ENCODE measurements around the gene SNCB. TPM values are rescaled to one million over a fixed set of nuclear protein-coding genes. Genes with fewer than 3 reads are reported as not detected.
"Not testable (repeated sequence)": the region's sequence is repeated elsewhere in the genome, so short reads cannot be mapped to it uniquely, and the experiment has no call there.

Gene SNCB
- total RNA-seq, 4 donors from 2014 or later, result not detected

DNA sequence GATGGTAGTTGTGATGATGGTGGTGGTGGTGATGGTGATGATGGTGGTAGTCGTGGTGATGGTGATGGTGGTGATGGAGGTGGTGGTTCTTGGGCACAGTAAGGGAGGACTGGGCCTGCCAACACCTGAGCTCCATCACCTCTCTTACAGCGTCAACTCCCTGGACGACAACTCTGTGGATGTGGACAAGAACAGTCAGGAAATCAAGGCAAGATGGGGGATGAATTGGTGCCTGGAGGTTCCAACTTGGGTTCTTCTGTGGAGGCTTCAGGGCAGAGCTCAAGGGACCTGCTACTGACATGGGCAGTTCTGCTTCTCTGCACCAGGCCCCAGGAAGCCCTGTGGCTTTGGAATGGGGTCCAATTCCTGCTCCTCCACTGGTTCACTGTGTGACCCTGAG, 37.8 kb downstream of the SNCB start:
- Histone ChIP-seq H3K4me3 (no peak overlapping the region), H3K36me3 (no peaks in the 10 kb centered on the region), H3K9me3 (no peaks in the 10 kb centered on the region), H3K4me1 (peaks cover 3 to 12% (median 8%) of the 10 kb centered on the region in 4 donors), H3K27ac (no peak overlapping the region), H3K27me3 (no peaks in the 10 kb centered on the region)
- intact Hi-C loops (cut with DNase I; ENCODE audit: low total_unique reads), result no loop called here
- in situ Hi-C loops (cut with MboI; ENCODE audit: low pct_ligation_motif_present in 1 of 4, low pct_unique_long_range_greater_than_20kb in 1 of 4, low sequenced_read_pairs in 3 of 4), result loop anchor here in 1 of 4 donors (25.0 kb wide), 1 partner anchor 180 kb away; the partner anchor contains the start of gene CLTB
- DNase-seq, result no peak
- TF ChIP-seq EP300 (IDR thresholded peaks at IDR 0.05; ENCODE audit: low read depth) (no peak), POLR2AphosphoS5 (IDR thresholded peaks at IDR 0.05) (no peak), POLR2A (IDR thresholded peaks at IDR 0.05) (no peak)
- TF ChIP-seq, protein P1, sequence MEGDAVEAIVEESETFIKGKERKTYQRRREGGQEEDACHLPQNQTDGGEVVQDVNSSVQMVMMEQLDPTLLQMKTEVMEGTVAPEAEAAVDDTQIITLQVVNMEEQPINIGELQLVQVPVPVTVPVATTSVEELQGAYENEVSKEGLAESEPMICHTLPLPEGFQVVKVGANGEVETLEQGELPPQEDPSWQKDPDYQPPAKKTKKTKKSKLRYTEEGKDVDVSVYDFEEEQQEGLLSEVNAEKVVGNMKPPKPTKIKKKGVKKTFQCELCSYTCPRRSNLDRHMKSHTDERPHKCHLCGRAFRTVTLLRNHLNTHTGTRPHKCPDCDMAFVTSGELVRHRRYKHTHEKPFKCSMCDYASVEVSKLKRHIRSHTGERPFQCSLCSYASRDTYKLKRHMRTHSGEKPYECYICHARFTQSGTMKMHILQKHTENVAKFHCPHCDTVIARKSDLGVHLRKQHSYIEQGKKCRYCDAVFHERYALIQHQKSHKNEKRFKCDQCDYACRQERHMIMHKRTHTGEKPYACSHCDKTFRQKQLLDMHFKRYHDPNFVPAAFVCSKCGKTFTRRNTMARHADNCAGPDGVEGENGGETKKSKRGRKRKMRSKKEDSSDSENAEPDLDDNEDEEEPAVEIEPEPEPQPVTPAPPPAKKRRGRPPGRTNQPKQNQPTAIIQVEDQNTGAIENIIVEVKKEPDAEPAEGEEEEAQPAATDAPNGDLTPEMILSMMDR (IDR thresholded peaks at IDR 0.05), result no peak
- WGBS, 2 donors (ENCODE audit: low coverage in 1 of 2), result 98 to 100% methylated on average over 1 to 3 of the region's 3 CpGs

DNA sequence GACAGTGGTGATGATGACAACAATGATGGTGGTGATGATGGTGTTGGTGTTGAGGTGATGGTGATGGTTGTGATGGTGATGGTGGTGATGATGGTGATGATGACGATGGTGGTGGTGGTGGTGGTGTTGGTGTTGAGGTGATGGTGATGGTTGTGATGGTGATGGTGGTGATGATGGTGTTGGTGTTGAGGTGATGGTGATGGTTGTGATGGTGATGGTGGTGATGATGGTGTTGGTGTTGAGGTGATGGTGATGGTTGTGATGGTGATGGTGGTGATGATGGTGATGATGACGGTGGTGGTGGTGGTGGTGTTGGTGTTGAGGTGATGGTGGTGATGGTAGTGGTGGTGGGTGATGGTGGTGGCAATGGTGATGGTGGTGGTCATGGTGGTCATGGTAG, 38.7 kb downstream of the SNCB start:
- WGBS, 2 donors (ENCODE audit: low coverage in 1 of 2), result 15 to 17% methylated on average over 2 of the region's 2 CpGs
- H3K9me3 ChIP-seq; H3K4me3 ChIP-seq; H3K27ac ChIP-seq; H3K27me3 ChIP-seq; intact Hi-C loops (cut with DNase I; ENCODE audit: low total_unique reads); H3K36me3 ChIP-seq; H3K4me1 ChIP-seq; DNase-seq: not testable (repeated sequence)
- in situ Hi-C loops (cut with MboI; ENCODE audit: low pct_ligation_motif_present in 1 of 4, low pct_unique_long_range_greater_than_20kb in 1 of 4, low sequenced_read_pairs in 3 of 4), result loop anchor here in 1 of 4 donors (25.0 kb wide), 1 partner anchor 179 kb away; the partner anchor contains the start of gene CLTB

DNA sequence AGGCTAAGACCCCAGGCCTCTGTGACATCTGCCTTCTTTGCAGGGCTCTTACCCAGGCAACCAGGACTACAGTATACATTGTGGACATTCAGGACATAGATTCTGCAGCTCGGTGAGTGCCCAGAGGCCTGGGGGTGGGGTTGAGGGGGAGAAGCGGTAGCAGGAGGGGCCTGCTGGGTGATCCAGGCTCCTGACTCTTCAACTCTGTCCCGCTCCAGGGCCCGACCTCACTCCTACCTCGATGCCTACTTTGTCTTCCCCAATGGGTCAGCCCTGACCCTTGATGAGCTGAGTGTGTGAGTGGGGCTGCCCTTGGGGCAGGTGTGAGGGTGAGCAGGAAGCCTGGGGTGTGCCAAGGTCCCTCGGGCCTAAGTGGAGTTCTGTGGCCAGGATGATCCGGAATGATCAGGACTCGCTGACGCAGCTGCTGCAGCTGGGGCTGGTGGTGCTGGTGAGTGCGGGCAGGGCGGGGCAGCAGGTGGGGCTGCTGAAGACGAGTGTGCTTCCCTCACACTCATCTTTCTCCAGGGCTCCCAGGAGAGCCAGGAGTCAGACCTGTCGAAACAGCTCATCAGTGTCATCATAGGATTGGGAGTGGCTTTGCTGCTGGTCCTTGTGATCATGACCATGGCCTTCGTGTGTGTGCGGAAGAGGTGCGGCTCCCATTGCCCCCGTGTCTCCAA, 40.2 kb downstream of the SNCB start:
- H3K36me3 ChIP-seq, result no peaks in the 10 kb centered on the region
- WGBS, 2 donors (ENCODE audit: low coverage in 1 of 2), result 82 to 91% methylated on average over 4 to 17 of the region's 17 CpGs
- no peak overlapping the region for H3K4me3 ChIP-seq
- DNase-seq, result no peak
- H3K27ac ChIP-seq, result no peak overlapping the region
- H3K9me3 ChIP-seq, result peaks cover 3 to 8% of the 10 kb centered on the region in 2 donors
- no peaks in the 10 kb centered on the region for H3K4me1 ChIP-seq
- intact Hi-C loops (cut with DNase I; ENCODE audit: low total_unique reads), result no loop called here
- in situ Hi-C loops (cut with MboI; ENCODE audit: low pct_ligation_motif_present in 1 of 4, low pct_unique_long_range_greater_than_20kb in 1 of 4, low sequenced_read_pairs in 3 of 4), result loop anchor here in 1 of 4 donors (25.0 kb wide), 1 partner anchor 178 kb away; the partner anchor contains the start of gene CLTB
- TF ChIP-seq POLR2AphosphoS5 (IDR thresholded peaks at IDR 0.05), result no peak
- TF ChIP-seq, protein P1 (IDR thresholded peaks at IDR 0.05), result no peak
- TF ChIP-seq POLR2A (IDR thresholded peaks at IDR 0.05), result no peak
- TF ChIP-seq EP300 (IDR thresholded peaks at IDR 0.05; ENCODE audit: low read depth), result no peak
- H3K27me3 ChIP-seq, result no peaks in the 10 kb centered on the region

DNA sequence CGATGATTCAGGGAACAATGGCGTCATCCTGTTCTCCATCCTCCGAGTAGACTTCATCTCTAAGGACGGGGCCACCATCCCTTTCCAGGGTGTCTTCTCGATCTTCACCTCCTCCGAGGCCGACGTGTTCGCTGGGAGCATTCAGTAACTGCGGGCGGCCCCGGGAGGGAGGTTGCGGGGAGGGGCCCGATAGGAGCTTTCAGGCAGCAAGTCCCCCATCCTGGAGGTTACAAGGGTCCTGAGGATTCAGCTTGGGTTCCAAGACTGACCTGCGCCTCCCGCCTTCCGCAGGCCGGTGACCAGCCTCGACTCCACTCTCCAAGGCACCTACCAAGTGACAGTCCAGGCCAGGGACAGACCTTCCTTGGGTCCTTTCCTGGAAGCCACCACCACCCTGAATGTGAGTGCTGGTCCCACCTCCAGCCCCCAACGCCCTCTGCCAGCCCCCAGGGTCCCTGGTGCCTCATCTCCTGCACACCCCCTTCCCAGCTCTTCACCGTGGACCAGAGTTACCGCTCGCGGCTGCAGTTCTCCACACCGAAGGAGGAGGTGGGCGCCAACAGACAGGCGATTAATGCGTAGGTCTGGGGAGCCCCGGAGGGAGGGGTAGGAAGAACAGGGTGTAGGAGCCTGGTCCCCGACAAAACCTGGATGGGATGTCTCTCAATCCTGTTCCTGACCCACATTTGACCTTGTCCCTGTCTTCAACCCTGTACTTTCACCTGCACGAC, 41.1 kb downstream of the SNCB start:
- Histone ChIP-seq H3K36me3 (no peaks in the 10 kb centered on the region), H3K4me3 (no peak overlapping the region), H3K9me3 (peaks cover 7 to 13% of the 10 kb centered on the region in 2 donors), H3K27ac (no peak overlapping the region), H3K27me3 (no peaks in the 10 kb centered on the region), H3K4me1 (no peaks in the 10 kb centered on the region)
- in situ Hi-C loops (cut with MboI; ENCODE audit: low pct_ligation_motif_present in 1 of 4, low pct_unique_long_range_greater_than_20kb in 1 of 4, low sequenced_read_pairs in 3 of 4), result loop anchor here in 1 of 4 donors (25.0 kb wide), 1 partner anchor 177 kb away; the partner anchor contains the start of gene CLTB
- intact Hi-C loops (cut with DNase I; ENCODE audit: low total_unique reads), result no loop called here
- no peak for TF ChIP-seq POLR2A (IDR thresholded peaks at IDR 0.05)
- no peak for TF ChIP-seq EP300 (IDR thresholded peaks at IDR 0.05; ENCODE audit: low read depth)
- TF ChIP-seq POLR2AphosphoS5 (IDR thresholded peaks at IDR 0.05), result no peak
- DNase-seq, result no peak
- 82 to 92% methylated on average over 9 to 31 of the region's 31 CpGs for WGBS, 2 donors (ENCODE audit: low coverage in 1 of 2)

DNA sequence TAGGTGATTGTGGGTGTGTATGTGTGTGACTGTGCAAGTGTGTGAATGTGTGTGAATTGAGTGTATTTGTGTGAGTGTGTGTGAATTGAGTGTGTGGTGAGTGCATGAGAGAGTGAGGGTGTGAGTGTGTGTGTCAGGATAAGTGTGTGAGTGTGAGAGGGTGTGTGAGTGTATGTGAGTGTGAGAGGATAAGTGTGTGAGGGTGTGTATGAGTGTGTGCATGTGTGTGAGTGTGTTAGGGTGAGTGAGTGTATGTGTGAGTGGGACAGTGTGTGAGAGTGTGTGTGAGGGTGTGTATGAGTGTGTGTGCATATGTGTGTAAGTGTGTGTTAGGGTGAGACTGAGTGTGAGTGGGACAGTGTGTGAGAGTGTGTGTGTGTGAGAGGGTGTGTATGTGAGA, 42.0 kb downstream of the SNCB start:
- H3K27ac ChIP-seq, result no peak overlapping the region
- in situ Hi-C loops (cut with MboI; ENCODE audit: low pct_ligation_motif_present in 1 of 4, low pct_unique_long_range_greater_than_20kb in 1 of 4, low sequenced_read_pairs in 3 of 4), result loop anchor here in 1 of 4 donors (25.0 kb wide), 1 partner anchor 176 kb away; the partner anchor contains the start of gene CLTB

More for the DNA sequence above, 42.0 kb downstream of the SNCB start:
- no peaks in the 10 kb centered on the region for H3K4me1 ChIP-seq
- H3K27me3 ChIP-seq, result no peaks in the 10 kb centered on the region
- intact Hi-C loops (cut with DNase I; ENCODE audit: low total_unique reads), result no loop called here
- DNase-seq, result no peak
- TF ChIP-seq EP300 (IDR thresholded peaks at IDR 0.05; ENCODE audit: low read depth) (no peak), POLR2A (IDR thresholded peaks at IDR 0.05) (no peak), POLR2AphosphoS5 (IDR thresholded peaks at IDR 0.05) (no peak)
- TF ChIP-seq, protein P1 (IDR thresholded peaks at IDR 0.05), result no peak
- H3K9me3 ChIP-seq, result peaks cover 7 to 13% of the 10 kb centered on the region in 2 donors
- no peak overlapping the region for H3K4me3 ChIP-seq
- no peaks in the 10 kb centered on the region for H3K36me3 ChIP-seq
